GM21717 (cell line): ENCODE data around the gene DYNC1H1.

Experiments used
- ATAC-seq: cut with Tn5 transposase; IDR thresholded peaks from one replicate; pipeline ENCODE4 v1.9.1; 2021; ENCODE audit warnings: mild to moderate bottlenecking, moderate library complexity; ENCODE audit not compliant: unreplicated experiment

The DYNC1H1 gene

GRCh38 chr14:101939646-101940170 lies 24.7 kb upstream of the DYNC1H1 start:
- no peak for ATAC-seq

GRCh38 chr14:101944451-101944850 lies 19.9 kb upstream of the DYNC1H1 start:
- ATAC-seq: no peak

- no peak for ATAC-seq
Observed at GRCh38 chr14:101945171-101945570, 19.2 kb upstream of the DYNC1H1 start.

GRCh38 chr14:101947577-101947903 lies 16.8 kb upstream of the DYNC1H1 start:
- ATAC-seq: peak; percentile 11

- ATAC-seq: peak; percentile 95
Observed at GRCh38 chr14:101947904-101948665, 16.3 kb upstream of the DYNC1H1 start.

- no peak for ATAC-seq
Observed at GRCh38 chr14:101948666-101949216, 15.6 kb upstream of the DYNC1H1 start.

- ATAC-seq: no peak
Observed at GRCh38 chr14:101950100-101950499, 14.3 kb upstream of the DYNC1H1 start.

GRCh38 chr14:101950516-101951215 lies 13.7 kb upstream of the DYNC1H1 start:
- no peak for ATAC-seq

- ATAC-seq: no peak
Observed at GRCh38 chr14:101953151-101953550, 11.2 kb upstream of the DYNC1H1 start.

- ATAC-seq: no peak
Observed at GRCh38 chr14:101954501-101954900, 9.9 kb upstream of the DYNC1H1 start.

GRCh38 chr14:101955695-101956161 lies 8.6 kb upstream of the DYNC1H1 start:
- ATAC-seq: no peak

GRCh38 chr14:101956179-101956885 lies 8.0 kb upstream of the DYNC1H1 start:
- ATAC-seq: no peak

- no peak for ATAC-seq
Observed at GRCh38 chr14:101957406-101958234, 6.8 kb upstream of the DYNC1H1 start.

GRCh38 chr14:101958418-101959180 lies 5.8 kb upstream of the DYNC1H1 start:
- no peak for ATAC-seq

GRCh38 chr14:101959277-101959676 lies 5.1 kb upstream of the DYNC1H1 start:
- no peak for ATAC-seq

- no peak for ATAC-seq
Observed at GRCh38 chr14:101960225-101960624, 4.1 kb upstream of the DYNC1H1 start.

GRCh38 chr14:101961011-101961721 lies 3.2 kb upstream of the DYNC1H1 start:
- ATAC-seq: no peak

- no peak for ATAC-seq
Observed at GRCh38 chr14:101961746-101962502, 2.4 kb upstream of the DYNC1H1 start.
